ENCODE data around the gene CCR3. TPM values are rescaled to one million over a fixed set of nuclear protein-coding genes. Genes with fewer than 3 reads are reported as not detected.
A peak's percentile ranks its signal among the peaks of the same experiment; 100 is the strongest.

CCR3 gene
- total RNA-seq, 1 donor from 2014 or later = not detected

DNA sequence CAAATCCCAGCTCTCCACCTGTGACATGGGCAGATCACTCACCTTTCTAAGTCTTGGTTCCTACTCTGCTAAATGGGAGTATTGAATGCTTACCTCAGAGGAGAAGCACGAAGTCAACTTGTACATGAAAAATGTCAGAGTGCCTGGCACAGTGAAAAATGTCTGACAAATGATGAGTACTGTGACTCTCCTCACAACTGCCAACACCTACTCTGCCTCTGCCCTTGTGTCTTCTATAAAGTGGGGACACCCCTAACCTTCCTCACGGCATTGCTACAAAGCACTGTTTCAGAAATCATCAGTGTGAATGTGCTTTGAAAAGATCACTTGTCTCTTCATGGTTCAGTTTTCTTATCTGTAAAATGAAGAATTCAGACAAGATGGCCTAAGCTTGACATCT lies 33.2 kb upstream of the CCR3 start:
- H3K9me3 Mint-ChIP-seq = no peaks in the 10 kb centered on the region
- peak overlapping the region; percentile 74 for H3K27ac Mint-ChIP-seq
- no peaks in the 10 kb centered on the region for H3K27me3 Mint-ChIP-seq
- H3K36me3 Mint-ChIP-seq (ENCODE audit: low read depth) = peaks cover 6% of the 10 kb centered on the region
- peak overlapping the region; percentile 11 for H3K4me3 Mint-ChIP-seq
- intact Hi-C loops (cut with micrococcal nuclease) = loop anchor here (2.0 to 5.0 kb wide), 4 partner anchors 72 to 267 kb away; partner anchors contain the start of genes CCR5 and CXCR6
- peaks cover 51% of the 10 kb centered on the region for H3K4me1 Mint-ChIP-seq
- DNase-seq = no peak

DNA sequence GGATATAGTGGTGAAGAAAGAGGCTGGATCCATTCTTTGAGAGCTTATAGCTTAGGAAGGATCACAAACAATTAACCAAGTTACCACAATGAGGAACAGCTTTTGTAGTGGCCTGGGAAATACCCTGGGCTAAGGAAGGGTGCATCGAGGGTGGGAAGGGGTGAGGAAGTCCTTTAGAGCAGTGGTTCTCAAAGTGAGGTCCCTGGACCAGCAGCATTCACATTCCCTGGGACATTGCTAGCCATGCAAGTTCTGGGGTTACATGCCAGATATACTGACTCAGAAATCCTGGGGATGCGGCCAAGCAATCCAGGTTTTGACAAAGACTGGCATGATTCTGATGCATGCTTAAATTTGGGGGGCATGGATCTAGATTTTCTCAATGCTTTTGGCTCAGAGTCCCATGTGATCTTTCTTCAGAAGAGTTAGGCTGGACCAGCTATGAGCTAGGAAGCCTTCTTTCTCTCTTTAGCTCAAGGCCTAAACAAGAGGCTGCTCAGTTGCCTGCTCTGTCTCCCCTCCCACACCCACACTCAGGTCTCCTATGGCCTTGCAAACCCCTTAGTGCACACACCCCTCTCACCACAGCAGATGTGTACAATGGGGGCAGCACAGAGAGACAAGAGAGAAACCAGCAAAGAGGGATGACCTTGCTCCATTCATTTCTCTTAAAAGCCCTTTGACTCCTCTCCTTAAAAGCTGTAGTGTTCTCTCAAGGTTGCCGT lies 32.4 kb upstream of the CCR3 start:
- Mint-ChIP-seq H3K27ac (no peak overlapping the region), H3K27me3 (no peaks in the 10 kb centered on the region), H3K4me1 (peaks cover 52% of the 10 kb centered on the region), H3K4me3 (no peak overlapping the region), H3K36me3 (ENCODE audit: low read depth) (peaks cover 3% of the 10 kb centered on the region), H3K9me3 (no peaks in the 10 kb centered on the region)
- DNase-seq = no peak
- intact Hi-C loops (cut with micrococcal nuclease) = loop anchor here (2.0 to 10.0 kb wide), 5 partner anchors 55 to 268 kb away; partner anchors contain the start of genes CCR5 and CXCR6

DNA sequence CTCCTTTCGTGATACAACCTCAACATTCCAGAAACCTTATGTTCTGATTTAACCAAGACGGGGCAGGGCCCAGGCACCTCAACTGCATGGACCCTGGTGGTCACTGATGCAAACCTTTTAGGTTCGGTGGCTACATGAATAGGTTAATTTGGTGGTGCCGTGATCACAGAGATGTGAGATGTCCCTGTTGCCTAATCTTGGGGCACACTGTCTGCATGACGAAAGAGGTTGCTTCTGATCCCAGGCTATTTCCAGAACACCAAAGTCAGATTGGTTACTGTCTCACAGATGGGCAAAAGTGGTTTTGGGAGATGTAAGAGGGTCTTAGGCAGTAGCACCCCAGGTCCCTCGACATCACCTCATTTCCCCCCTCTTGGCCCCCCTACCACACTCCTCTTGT lies 30.2 kb upstream of the CCR3 start:
- peaks cover 3% of the 10 kb centered on the region for H3K27me3 Mint-ChIP-seq
- intact Hi-C loops (cut with micrococcal nuclease) = loop anchor here (10.0 kb wide), 1 partner anchor 53 kb away; no protein-coding TSS in a partner anchor
- H3K4me1 Mint-ChIP-seq = peaks cover 41% of the 10 kb centered on the region
- H3K36me3 Mint-ChIP-seq (ENCODE audit: low read depth) = peaks cover 2% of the 10 kb centered on the region
- H3K9me3 Mint-ChIP-seq = peaks cover 4% of the 10 kb centered on the region
- DNase-seq = no peak
- no peak overlapping the region for H3K4me3 Mint-ChIP-seq
- no peak overlapping the region for H3K27ac Mint-ChIP-seq

DNA sequence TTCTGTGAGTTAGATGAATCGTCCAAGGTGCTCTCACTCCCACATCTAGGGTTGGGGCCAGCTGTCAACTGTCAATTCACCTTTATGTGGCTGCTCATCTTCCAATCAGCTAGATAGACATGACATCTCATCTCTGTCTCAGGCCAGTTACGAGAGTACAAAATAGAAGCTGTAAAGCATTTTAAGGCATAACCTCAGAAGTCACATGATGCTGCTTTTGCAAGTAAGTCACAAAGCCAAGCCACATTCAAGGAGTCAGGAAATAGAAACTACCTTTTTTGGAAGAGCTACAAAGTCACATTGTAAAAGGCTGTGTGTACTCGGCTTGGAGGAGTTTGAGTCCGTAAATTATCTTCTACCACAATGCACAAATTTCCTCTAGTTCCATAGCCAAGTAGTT lies 29.1 kb upstream of the CCR3 start:
- Mint-ChIP-seq H3K27ac (no peak overlapping the region), H3K36me3 (ENCODE audit: low read depth) (peaks cover 3% of the 10 kb centered on the region), H3K27me3 (peaks cover 11% of the 10 kb centered on the region), H3K4me1 (peaks cover 41% of the 10 kb centered on the region), H3K4me3 (no peak overlapping the region), H3K9me3 (peaks cover 14% of the 10 kb centered on the region)
- intact Hi-C loops (cut with micrococcal nuclease) = loop anchor here (10.0 kb wide), 1 partner anchor 52 kb away; no protein-coding TSS in a partner anchor
- peak; percentile 82 for DNase-seq

DNA sequence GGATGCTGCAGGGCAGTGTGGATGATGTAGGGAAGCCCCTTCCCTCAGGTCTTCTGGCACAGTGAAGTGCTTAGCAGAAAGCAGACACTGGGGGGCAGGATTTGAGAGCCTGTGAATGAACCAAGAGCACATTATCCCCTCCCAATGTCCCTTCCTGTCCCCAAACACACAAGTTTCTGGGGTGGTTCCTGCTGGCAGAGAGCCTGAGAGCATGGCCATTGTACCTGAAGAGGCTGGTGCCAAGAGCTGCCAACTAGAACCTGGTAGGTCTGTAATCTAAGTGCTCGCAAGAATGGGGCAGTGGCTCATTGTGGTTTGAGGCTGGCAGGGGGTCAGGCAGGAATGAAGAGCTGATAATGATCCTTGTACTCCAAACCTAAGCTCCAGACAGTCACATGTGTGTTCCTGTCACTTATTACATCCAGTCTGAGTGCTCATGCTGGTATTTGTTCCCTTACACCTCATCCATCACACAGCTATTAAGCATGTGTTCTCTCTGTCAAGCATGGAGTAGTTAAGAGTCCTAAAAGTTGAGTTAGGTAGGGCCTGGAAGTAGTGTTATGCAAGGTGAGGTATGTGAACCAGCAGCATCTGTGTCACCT lies 27.4 kb upstream of the CCR3 start:
- intact Hi-C loops (cut with micrococcal nuclease) = loop anchor here (10.0 kb wide), 1 partner anchor 50 kb away; no protein-coding TSS in a partner anchor
- Mint-ChIP-seq H3K9me3 (peaks cover 23% of the 10 kb centered on the region), H3K4me1 (peaks cover 30% of the 10 kb centered on the region), H3K4me3 (no peak overlapping the region), H3K27ac (no peak overlapping the region), H3K36me3 (ENCODE audit: low read depth) (peaks cover 5% of the 10 kb centered on the region), H3K27me3 (peaks cover 19% of the 10 kb centered on the region)
- DNase-seq = peak; percentile 71

DNA sequence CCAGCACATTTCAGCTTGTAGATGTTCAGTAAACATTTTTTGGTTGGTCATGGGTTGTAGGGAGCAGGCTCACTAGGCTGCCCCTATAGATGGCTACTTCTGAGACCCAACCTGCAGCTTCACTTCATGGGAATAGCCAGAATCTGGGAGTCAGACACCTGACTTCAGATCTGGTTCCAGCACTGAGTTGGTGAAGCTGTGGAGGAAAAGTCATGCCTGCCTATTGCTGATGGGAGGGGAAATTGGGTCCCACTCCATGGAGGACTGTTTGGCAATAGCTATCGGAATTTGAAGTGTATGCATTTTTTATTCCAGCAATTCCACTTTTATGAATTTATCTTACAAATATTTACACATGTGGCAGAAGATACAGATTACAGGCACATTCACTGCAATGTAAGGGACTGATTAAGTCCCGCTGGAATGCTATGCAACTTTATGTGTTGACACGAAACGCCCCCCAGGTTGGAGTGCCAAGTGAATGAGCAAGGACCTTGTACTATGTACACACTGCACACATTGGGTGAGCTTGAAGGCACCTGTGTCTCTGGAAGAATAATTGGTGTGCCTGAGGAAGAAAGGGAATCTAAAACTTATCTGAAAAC lies 26.3 kb upstream of the CCR3 start:
- intact Hi-C loops (cut with micrococcal nuclease) = loop anchor here (10.0 kb wide), 1 partner anchor 49 kb away; no protein-coding TSS in a partner anchor
- H3K36me3 Mint-ChIP-seq (ENCODE audit: low read depth) = peaks cover 5% of the 10 kb centered on the region
- no peak overlapping the region for H3K27ac Mint-ChIP-seq
- no peak for DNase-seq
- H3K9me3 Mint-ChIP-seq = peaks cover 25% of the 10 kb centered on the region
- no peak overlapping the region for H3K4me3 Mint-ChIP-seq
- H3K27me3 Mint-ChIP-seq = peaks cover 22% of the 10 kb centered on the region
- H3K4me1 Mint-ChIP-seq = peaks cover 26% of the 10 kb centered on the region

DNA sequence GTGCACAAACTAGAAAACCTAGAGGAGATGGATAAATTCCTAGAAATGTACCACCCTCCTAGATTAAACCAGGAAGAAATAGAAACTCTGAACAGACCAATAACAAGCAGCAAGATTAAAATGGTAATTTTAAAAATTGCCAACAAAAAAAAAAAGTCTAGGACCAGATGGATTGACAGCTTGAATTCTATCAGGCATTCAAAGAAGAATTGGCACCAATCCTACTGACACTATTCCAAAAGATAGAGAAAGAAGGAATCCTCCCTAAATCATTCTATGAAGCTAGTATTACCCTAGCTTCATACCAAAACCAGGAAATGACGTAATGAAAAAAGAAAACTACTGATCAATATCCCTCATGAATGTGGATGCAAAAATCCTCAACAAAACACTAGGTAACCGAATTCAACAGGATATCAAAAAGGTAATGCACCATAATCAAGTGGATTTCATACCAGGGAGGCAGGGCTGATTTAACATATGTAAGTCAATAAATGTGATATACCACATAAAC lies 24.0 kb upstream of the CCR3 start:
- Mint-ChIP-seq H3K9me3 (peaks cover 25% of the 10 kb centered on the region), H3K4me3 (no peak overlapping the region), H3K36me3 (ENCODE audit: low read depth) (peaks cover 5% of the 10 kb centered on the region), H3K27ac (no peak overlapping the region), H3K4me1 (peaks cover 34% of the 10 kb centered on the region), H3K27me3 (peaks cover 29% of the 10 kb centered on the region)
- intact Hi-C loops (cut with micrococcal nuclease) = loop anchor here (10.0 kb wide), 1 partner anchor 47 kb away; no protein-coding TSS in a partner anchor
- DNase-seq = no peak

DNA sequence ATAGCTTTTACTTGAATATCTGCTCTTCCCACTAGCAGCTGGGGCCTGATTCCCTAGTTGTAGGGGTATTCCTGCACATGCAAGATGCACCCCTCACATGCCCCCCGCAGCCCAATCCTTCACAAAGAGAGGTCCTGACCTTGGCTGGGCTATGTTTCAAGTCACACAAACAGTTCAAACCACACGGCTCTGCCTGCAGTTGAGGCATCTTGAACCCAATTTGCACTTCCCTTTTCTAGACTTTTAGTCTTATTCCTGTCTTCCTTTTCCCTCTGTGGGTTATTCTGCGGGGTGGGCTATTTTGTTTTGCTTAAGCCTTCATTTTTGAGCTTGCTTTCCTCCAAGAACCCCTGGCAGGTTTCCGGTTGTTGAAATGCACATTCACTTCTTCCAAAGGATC lies 20.9 kb upstream of the CCR3 start:
- DNase-seq = no peak
- intact Hi-C loops (cut with micrococcal nuclease) = no loop called here
- H3K36me3 Mint-ChIP-seq (ENCODE audit: low read depth) = peaks cover 5% of the 10 kb centered on the region
- H3K4me1 Mint-ChIP-seq = peaks cover 27% of the 10 kb centered on the region
- no peak overlapping the region for H3K27ac Mint-ChIP-seq
- peaks cover 43% of the 10 kb centered on the region for H3K27me3 Mint-ChIP-seq
- peaks cover 29% of the 10 kb centered on the region for H3K9me3 Mint-ChIP-seq
- H3K4me3 Mint-ChIP-seq = no peak overlapping the region

DNA sequence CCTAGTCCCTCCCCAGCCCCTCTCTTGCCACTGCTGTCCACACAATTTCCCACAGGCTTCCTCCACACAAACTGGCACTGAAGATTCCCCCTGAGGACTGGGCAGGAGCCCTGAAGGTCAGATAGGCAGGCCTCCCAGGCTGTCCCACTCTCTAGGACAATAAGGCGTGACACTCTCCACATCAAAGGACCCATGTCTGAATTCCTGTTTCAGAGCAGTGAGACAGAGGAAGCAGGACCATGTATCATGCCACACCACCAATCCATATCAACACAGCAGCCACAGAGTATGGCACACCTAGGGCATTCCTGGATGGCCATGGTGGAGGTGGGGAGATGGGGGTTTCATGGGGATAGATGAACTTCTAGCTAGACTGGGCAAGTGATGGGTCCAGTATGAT lies 20.3 kb upstream of the CCR3 start:
- H3K27me3 Mint-ChIP-seq = peaks cover 45% of the 10 kb centered on the region

DNA sequence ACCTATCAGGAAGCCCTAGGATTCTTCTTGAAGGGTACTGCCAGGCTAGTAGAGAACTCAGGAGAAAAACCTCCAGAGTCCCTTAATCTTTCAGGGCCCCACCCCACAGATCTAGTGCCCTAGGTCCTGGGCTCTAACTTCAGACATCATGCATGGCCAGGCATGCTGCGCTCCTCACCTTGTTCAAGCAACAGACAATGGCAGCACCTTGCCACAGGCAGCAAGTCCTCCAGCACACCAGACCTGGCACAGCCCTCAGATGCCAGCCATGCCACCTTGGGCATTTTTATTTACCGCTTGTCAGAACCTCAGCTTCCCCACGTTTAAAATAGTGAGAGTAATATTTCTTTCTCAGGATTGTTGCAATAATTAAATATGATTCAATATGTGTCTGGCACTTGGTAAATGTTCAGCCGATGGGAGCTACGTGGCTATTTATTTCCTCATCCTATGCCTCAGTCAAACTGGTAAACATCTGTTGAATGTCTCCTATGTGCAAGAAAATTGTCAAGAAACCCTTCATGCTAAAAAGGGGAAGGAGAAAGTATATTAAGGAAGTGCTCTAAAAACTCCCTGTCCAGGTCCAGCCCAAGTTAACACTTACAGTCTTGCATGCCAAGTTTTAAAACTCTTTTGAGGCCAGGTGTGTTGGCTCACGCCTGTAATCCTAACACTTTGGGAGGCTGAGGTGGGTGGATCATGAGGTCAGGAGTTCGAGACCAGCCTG lies 19.7 kb upstream of the CCR3 start:
- H3K4me1 Mint-ChIP-seq = peaks cover 18% of the 10 kb centered on the region
- peaks cover 23% of the 10 kb centered on the region for H3K9me3 Mint-ChIP-seq
- no peak for DNase-seq
- intact Hi-C loops (cut with micrococcal nuclease) = no loop called here
- H3K27me3 Mint-ChIP-seq = peaks cover 48% of the 10 kb centered on the region
- peaks cover 6% of the 10 kb centered on the region for H3K36me3 Mint-ChIP-seq (ENCODE audit: low read depth)
- H3K27ac Mint-ChIP-seq = no peak overlapping the region
- no peak overlapping the region for H3K4me3 Mint-ChIP-seq

More for the DNA sequence above, 20.3 kb upstream of the CCR3 start:
- H3K4me3 Mint-ChIP-seq = no peak overlapping the region
- H3K4me1 Mint-ChIP-seq = peaks cover 24% of the 10 kb centered on the region
- peaks cover 29% of the 10 kb centered on the region for H3K9me3 Mint-ChIP-seq
- intact Hi-C loops (cut with micrococcal nuclease) = no loop called here
- peaks cover 6% of the 10 kb centered on the region for H3K36me3 Mint-ChIP-seq (ENCODE audit: low read depth)
- H3K27ac Mint-ChIP-seq = no peak overlapping the region
- no peak for DNase-seq

DNA sequence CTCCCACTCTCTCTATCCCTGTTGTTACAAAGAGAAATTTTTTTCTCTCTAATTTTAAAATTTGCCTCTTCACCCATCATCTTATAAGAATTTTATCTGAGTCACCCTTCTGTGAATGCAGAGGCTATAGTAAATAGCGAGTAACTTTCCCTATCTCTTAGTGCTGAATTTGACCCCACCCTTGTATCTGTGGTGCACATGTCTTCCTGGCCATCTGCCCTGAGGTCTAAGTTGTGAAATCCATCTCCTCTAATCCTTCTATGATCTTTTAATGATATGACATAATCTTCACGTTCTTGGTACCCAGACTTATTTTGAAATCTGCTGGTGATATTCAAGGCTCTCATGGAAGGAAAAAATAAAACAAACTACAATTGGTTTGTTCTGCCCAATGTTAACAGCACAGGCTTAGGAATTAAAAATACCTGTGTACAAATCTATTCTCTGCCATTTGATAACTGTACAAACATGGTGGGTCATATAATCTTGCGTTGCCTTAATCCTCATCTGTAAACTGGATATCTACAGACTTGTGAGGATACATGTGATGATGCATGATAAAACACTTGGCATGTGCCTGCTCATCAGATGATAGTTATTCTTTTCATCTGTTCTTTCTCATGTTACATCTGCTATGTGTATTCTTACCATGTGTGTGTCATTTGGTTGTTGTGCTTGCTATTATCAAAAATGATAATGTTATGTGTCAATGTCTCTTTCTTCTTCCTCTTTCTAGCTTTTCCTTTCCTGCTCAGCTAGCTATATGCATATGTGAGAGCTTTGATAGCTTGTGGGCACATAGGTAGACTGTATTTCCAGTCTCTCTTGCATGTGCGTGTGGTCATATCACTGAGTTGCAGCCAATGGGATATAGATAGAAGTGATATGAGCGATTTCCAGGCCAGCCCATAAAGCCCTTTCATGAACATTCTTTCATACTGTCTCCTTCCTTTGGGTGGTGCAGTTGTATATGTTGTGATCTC lies 13.7 kb upstream of the CCR3 start:
- no peak overlapping the region for H3K27ac Mint-ChIP-seq
- H3K9me3 Mint-ChIP-seq = peaks cover 6% of the 10 kb centered on the region
- DNase-seq = no peak
- H3K36me3 Mint-ChIP-seq (ENCODE audit: low read depth) = peaks cover 2% of the 10 kb centered on the region
- intact Hi-C loops (cut with micrococcal nuclease) = no loop called here
- H3K4me1 Mint-ChIP-seq = peaks cover 13% of the 10 kb centered on the region
- H3K27me3 Mint-ChIP-seq = peaks cover 65% of the 10 kb centered on the region
- no peak overlapping the region for H3K4me3 Mint-ChIP-seq

DNA sequence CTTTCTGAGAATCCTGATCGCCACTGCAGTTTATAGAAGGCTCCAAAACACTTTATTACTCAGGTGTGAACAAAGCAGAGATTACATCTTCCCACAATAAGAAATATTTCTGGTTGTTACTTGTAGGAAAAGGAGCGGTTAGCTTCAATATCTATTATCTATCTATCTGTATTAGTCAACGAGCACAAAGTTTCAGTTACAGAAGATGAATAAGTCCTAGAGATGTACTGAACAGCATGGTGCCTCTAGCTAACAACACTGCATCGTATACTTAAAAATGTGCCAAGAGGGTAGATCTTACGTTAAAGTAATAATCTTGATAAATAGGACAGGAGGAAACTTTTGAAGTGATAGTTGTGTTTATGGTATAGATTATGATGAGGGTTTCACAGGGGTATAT lies 10.9 kb upstream of the CCR3 start:
- intact Hi-C loops (cut with micrococcal nuclease) = no loop called here
- no peak for DNase-seq
- peaks cover 2% of the 10 kb centered on the region for H3K36me3 Mint-ChIP-seq (ENCODE audit: low read depth)
- H3K27ac Mint-ChIP-seq = no peak overlapping the region
- peaks cover 13% of the 10 kb centered on the region for H3K4me1 Mint-ChIP-seq
- peaks cover 67% of the 10 kb centered on the region for H3K27me3 Mint-ChIP-seq
- peaks cover 6% of the 10 kb centered on the region for H3K9me3 Mint-ChIP-seq
- H3K4me3 Mint-ChIP-seq = no peak overlapping the region

All from activated CD4-positive, alpha-beta T cell treated with anti-CD3 and anti-CD28 coated beads, Interleukin-2, amount 10 ng/mL, durations not matched to agents 24 days and 14 days (primary cell).